Sigmoid colon (tissue), 7 donors: ENCODE results near the gene PDIA6. TPM values are rescaled to one million over a fixed set of nuclear protein-coding genes. Genes with fewer than 3 reads are reported as not detected.
"Not testable (repeated sequence)": the region's sequence is repeated elsewhere in the genome, so short reads cannot be mapped to it uniquely, and the experiment has no call there.

Experiments
- DNase-seq: peaks from one replicate; pipeline ENCODE4 v3.0.0-alpha.2; 2019
- H3K27ac ChIP-seq, 4 donors: fragments of 200-600 bp; sonication (generic); one replicate each; pipeline ENCODE4 v1.5.1; 2016 to 2019; ENCODE audit warnings: mild to moderate bottlenecking in 1 of 4
- H3K27me3 ChIP-seq, 3 donors: fragments of 200-600 bp; sonication (generic); one replicate each; pipeline ENCODE4 v1.5.1; 2019; ENCODE audit warnings: mild to moderate bottlenecking in 1 of 3
- H3K36me3 ChIP-seq, 4 donors: fragments of 200-600 bp; sonication (generic); one replicate each; pipeline ENCODE4 v1.5.1; 2016 to 2019
- H3K4me1 ChIP-seq, 4 donors: fragments of 200-600 bp; sonication (generic); one replicate each; pipeline ENCODE4 v1.5.1; 2017 to 2019
- H3K4me3 ChIP-seq, 4 donors: fragments of 200-600 bp; sonication (generic); one replicate each; pipeline ENCODE4 v1.5.1; 2017 to 2019; ENCODE audit warnings: mild to moderate bottlenecking in 2 of 4, moderate library complexity in 1 of 4
- H3K9me3 ChIP-seq, 4 donors: fragments of 200-600 bp in 3 of 4; sonication (generic) in 3 of 4; one replicate each; pipeline versions ENCODE4 v1.5.1 to v1.6.1; 2013 to 2019
- CTCF ChIP-seq, 4 experiments: fragments of 450-650 bp in 3 of 4; fragments of 200-600 bp in 1 of 4; IDR thresholded peaks; one replicate each; pipeline ENCODE4 v1.5.1; 2016 to 2019; ENCODE audit warnings: antibody characterized with exemption in 4 of 4, mild to moderate bottlenecking in 3 of 4, moderate library complexity in 2 of 4
- EP300 ChIP-seq, 4 donors: sonication (generic); formaldehyde crosslinking; IDR thresholded peaks; one replicate each; pipeline ENCODE4 v1.6.1; 2017; ENCODE audit warnings: antibody characterized with exemption in 4 of 4
- POLR2A ChIP-seq, 2 donors: fragments of 450-650 bp; IDR thresholded peaks; one replicate each; pipeline ENCODE4 v1.6.1; 2016; ENCODE audit warnings: antibody characterized with exemption in 2 of 2, mild to moderate bottlenecking in 2 of 2, moderate library complexity in 2 of 2
- POLR2AphosphoS5 ChIP-seq, 4 donors: sonication (generic); formaldehyde crosslinking; IDR thresholded peaks; one replicate each; pipeline ENCODE4 v1.6.1; 2017; ENCODE audit warnings: antibody characterized with exemption in 4 of 4
- WGBS, 2 donors: extraction: QIAGEN DNeasy Blood & Tissue Kit; methylation state at CpG; one replicate each; pipeline ENCODE4 v1.1.7; 2013; 5-methylcytosine and 5-hydroxymethylcytosine counted together
- intact Hi-C: fragments of 100-400 bp; cut with DNase I; formaldehyde crosslinking; loops from one replicate; pipeline ENCODE4 v1.15.1; 2023
- polyA plus RNA-seq, 3 donors: library from polyadenylated mRNA; stranded (reverse); fragments of 200-250 nt; gene quantifications; one replicate each; pipeline ENCODE4 v1.2.3, GENCODE V29; 2013
- total RNA-seq, 4 donors: library from RNA; depleted of rRNA; stranded (reverse); fragments of >200 nt; gene quantifications; one replicate each; pipeline ENCODE4 v1.1.0, GENCODE V29; 2016
- donor health status: healthy with polysubstance abuse.
- donor health status: Bipolar disorder and iron deficiency.
- donor health status: healthy.

PDIA6 gene
- total and polyA plus RNA-seq, 7 donors = 31.8 to 211 (median 80.6) TPM

GRCh38 chr2:10814142-10814541 lies 1.6 kb upstream of the PDIA6 start:
- no peak for TF ChIP-seq CTCF (IDR thresholded peaks at IDR 0.05)
- TF ChIP-seq POLR2AphosphoS5 (IDR thresholded peaks at IDR 0.05) = no peak
- TF ChIP-seq EP300 (IDR thresholded peaks at IDR 0.05) = no peak
- no peak for TF ChIP-seq POLR2A (IDR thresholded peaks at IDR 0.05)
- peaks cover 0 to 28% (median 23%) of the 10 kb centered on the region in 4 donors for H3K4me1 ChIP-seq
- DNase-seq = peak; percentile 48
- H3K27me3 ChIP-seq = no peaks in the 10 kb centered on the region
- no peak overlapping the region for H3K4me3 ChIP-seq
- intact Hi-C loops = loop anchor here (5.0 kb wide), 1 partner anchor 367 kb away; the partner anchor contains the start of gene ODC1
- no peak overlapping the region for H3K27ac ChIP-seq
- no peaks in the 10 kb centered on the region for H3K36me3 ChIP-seq
- no peaks in the 10 kb centered on the region for H3K9me3 ChIP-seq
- WGBS, 2 donors = 76 to 77% methylated on average over 10 of the region's 10 CpGs

GRCh38 chr2:10813163-10814138 lies 866 bp upstream of the PDIA6 start:
- peak overlapping the region; percentile 87 to 98 (median 92) for H3K27ac ChIP-seq
- peak; percentile 39 for DNase-seq
- peak overlapping the region; percentile 69 to 79 (median 74) for H3K4me3 ChIP-seq
- WGBS, 2 donors = 44 to 55% methylated on average over 37 of the region's 37 CpGs
- not testable (repeated sequence) for H3K36me3 ChIP-seq, H3K27me3 ChIP-seq, H3K9me3 ChIP-seq
- H3K4me1 ChIP-seq = peaks cover 0 to 35% (median 26%) of the 10 kb centered on the region in 4 donors
- intact Hi-C loops = loop anchor here (2.0 to 5.0 kb wide), 2 partner anchors 123 to 366 kb away; partner anchors contain the start of gene ODC1

- intact Hi-C loops = loop anchor here (5.0 kb wide), 1 partner anchor 364 kb away; the partner anchor contains the start of gene ODC1
- H3K27me3 ChIP-seq = no peaks in the 10 kb centered on the region
- DNase-seq = peak; percentile 56
- H3K9me3 ChIP-seq = no peaks in the 10 kb centered on the region
- WGBS, 2 donors = 1 to 10% methylated on average over 14 of the region's 14 CpGs
- H3K36me3 ChIP-seq = no peaks in the 10 kb centered on the region
- peaks cover 0 to 46% (median 32%) of the 10 kb centered on the region in 4 donors for H3K4me1 ChIP-seq
- peak overlapping the region; percentile 87 to 98 (median 92) for H3K27ac ChIP-seq
- H3K4me3 ChIP-seq = peak overlapping the region; percentile 69 to 79 (median 74)
- no peak for TF ChIP-seq POLR2A (IDR thresholded peaks at IDR 0.05)
- no peak for TF ChIP-seq POLR2AphosphoS5 (IDR thresholded peaks at IDR 0.05)
- TF ChIP-seq CTCF (IDR thresholded peaks at IDR 0.05) = no peak
- TF ChIP-seq EP300 (IDR thresholded peaks at IDR 0.05) = no peak
Observed at GRCh38 chr2:10811517-10811916, 1.1 kb downstream of the PDIA6 start.

GRCh38 chr2:10810202-10811161 lies 2.1 kb downstream of the PDIA6 start:
- intact Hi-C loops = loop anchor here (5.0 kb wide), 1 partner anchor 363 kb away; the partner anchor contains the start of gene ODC1
- H3K27me3 ChIP-seq = no peaks in the 10 kb centered on the region
- DNase-seq = peak; percentile 11
- peak overlapping the region; percentile 87 to 98 (median 92) for H3K27ac ChIP-seq
- no peaks in the 10 kb centered on the region for H3K36me3 ChIP-seq
- TF ChIP-seq POLR2AphosphoS5 (IDR thresholded peaks at IDR 0.05) (no peak), CTCF (IDR thresholded peaks at IDR 0.05) (no peak), POLR2A (IDR thresholded peaks at IDR 0.05) (no peak), EP300 (IDR thresholded peaks at IDR 0.05) (no peak)
- no peaks in the 10 kb centered on the region for H3K9me3 ChIP-seq
- peaks cover 0 to 46% (median 32%) of the 10 kb centered on the region in 4 donors for H3K4me1 ChIP-seq
- peak overlapping the region in 2 of 4 donors; percentile 5 to 79 for H3K4me3 ChIP-seq
- WGBS, 2 donors = 52 to 56% methylated on average over 8 of the region's 8 CpGs
